LoVo (cell line): ENCODE measurements around the gene JSRP1.
"Not testable (repeated sequence)": the region's sequence is repeated elsewhere in the genome, so short reads cannot be mapped to it uniquely, and the experiment has no call there.

Source experiments
- DNase-seq: peaks from one replicate; pipeline ENCODE4 v3.0.0-alpha.2; 2016; ENCODE audit warnings: low spot score

Gene JSRP1

DNA sequence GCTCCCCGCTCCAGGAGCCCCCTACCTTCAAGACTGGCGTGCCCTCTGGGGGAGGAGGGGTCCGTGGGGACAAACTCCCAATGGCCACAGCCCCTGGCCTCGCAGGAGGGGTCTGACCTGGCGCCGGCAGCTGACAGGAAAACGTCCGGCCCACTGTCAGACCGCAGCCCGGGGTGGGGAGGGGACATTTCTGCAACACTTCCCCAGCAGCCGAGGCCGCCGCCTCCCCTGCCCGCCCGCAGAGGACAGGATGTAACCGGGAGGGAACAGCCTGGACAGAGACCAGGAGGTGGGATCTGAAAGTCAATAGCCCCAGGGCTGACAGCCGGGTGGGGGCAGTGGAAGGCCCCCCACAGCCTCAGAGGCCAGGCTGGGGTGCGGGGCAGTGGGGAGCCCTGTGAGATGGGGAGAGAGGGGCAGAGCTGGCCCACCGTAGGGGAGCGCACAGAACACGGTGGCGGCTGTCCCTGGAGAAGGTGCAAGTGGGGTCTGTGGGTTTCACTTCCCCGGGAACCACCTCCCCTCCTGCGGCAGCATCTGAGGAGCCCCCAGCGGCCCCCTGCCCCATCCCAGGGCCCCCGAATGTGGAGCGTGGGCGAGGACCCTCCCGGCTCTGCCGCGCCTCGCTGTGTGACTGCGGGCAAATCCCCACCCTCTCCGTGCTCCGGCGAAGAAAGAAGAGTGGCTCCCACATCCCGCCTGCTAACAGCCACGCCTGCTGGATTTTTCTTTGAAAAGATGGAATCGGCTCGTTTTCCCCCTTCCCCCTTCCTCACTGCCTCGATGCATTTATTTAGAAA, 26.0 kb upstream of the JSRP1 start, which contains the start of gene PEAK3:
TSS of gene PEAK3 (minus strand) at position 114 of the 800 bp plus-strand sequence. CDS start 1,244 bp downstream, outside the sequence.
- DNase-seq = no peak

DNA sequence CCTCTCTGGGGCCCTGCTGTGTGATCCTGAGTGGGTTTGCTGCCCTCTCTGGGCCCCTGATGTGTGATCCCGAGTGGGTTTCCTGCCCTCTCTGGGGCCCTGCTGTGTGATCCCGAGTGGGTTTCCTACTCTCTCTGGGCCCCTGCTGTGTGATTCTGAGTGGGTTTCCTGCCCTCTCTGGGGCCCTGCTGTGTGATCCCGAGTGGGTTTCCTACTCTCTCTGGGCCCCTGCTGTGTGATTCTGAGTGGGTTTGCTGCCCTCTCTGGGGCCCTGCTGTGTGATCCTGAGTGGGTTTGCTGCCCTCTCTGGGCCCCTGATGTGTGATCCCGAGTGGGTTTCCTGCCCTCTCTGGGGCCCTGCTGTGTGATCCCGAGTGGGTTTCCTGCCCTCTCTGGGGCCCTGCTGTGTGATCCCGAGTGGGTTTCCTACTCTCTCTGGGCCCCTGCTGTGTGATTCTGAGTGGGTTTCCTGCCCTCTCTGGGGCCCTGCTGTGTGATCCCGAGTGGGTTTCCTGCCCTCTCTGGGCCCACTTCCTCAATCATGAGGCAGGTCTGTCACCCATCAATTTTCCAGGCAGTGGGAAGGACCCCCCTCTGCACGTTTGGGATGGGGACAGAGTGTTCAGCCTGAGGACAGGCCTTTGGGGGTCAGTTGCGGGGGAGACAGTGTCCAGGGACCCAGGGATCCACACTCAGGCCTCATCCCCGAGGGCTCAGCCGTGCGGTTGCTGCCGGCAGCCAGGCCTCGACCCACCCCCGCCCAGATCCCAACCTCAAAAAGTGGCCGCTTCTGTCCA, 25.2 kb upstream of the JSRP1 start:
- DNase-seq = not testable (repeated sequence)

DNA sequence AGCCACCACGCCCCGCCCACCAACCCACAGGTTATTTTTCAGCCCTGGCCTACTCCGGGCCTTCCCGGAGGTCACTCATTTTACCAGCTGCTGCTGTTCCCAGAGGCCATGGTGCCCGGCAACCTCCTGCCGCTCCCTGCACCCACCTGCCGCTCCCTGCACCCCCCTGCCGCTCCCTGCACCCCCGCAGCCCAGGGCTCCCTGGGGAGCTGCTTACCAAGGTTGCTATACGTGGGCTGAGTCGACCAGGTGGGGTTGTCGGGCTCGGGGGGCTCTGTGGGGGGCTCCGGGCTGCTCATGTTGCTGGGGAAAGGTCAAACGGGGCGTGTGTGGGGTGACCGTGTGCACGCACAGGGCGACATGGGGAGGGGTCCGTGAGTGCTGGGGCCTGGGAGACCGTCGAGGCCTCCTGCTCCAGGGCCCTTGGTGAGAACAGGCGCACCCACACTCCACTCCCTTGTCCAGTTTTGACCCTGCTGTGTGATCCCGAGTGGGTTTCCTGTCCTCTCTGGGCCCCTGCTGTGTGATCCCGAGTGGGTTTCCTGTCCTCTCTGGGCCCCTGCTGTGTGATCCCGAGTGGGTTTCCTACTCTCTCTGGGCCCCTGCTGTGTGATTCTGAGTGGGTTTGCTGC, 24.5 kb upstream of the JSRP1 start:
- DNase-seq = no peak

DNA sequence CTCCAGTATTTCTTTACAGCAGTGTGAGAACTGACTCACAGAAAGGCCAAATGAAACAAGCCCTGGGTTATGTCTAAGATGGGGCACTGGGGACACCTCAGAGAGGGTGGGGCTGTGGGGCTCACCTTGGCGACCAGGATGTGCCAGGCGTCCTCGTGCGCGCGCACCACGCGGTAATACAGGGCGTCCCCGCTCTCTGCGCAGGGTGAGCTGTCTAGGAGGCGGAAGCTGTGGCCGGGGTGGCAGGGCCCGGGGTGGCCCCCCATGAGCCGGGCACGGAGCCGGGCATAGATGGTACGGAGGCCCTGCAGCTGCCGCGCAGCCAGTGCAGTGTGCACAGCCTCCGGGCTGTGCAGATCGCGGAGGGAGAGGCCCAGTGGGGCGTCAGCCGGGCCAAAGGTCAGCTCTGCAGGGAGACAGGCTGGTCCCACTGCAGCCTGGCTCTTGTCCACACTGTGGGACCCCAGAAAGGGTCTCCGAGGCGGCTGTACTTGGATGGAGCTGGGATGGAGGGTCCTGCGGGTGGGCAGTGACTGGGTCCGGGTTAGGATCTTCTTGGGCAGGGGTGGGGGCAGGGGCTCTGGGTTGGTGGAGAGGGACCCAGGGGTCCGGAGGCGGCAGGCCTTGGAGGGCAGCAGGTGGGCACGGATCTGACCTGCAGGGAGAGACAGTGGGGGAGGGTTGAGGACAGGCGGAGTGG, 22.4 kb upstream of the JSRP1 start:
- no peak for DNase-seq

DNA sequence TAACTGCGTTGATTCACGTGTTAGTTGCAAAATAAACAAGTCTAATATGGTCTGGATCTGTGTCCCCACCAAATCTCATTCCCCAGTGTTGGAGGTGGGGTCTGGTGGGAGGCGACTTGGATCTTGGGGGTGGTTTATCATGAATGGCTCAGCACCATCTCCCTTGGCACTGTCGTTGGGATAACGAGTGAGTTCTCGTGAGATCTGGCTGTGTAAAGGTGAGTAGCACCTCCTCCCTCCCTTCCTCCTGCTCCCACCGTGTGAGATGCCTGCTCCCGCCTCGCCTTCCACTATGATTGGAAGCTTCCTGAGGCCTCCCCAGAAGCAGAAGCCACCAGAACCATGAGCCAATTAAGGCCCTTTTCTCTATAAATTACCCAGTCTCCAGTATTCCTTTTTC, 20.9 kb upstream of the JSRP1 start:
- DNase-seq = no peak

DNA sequence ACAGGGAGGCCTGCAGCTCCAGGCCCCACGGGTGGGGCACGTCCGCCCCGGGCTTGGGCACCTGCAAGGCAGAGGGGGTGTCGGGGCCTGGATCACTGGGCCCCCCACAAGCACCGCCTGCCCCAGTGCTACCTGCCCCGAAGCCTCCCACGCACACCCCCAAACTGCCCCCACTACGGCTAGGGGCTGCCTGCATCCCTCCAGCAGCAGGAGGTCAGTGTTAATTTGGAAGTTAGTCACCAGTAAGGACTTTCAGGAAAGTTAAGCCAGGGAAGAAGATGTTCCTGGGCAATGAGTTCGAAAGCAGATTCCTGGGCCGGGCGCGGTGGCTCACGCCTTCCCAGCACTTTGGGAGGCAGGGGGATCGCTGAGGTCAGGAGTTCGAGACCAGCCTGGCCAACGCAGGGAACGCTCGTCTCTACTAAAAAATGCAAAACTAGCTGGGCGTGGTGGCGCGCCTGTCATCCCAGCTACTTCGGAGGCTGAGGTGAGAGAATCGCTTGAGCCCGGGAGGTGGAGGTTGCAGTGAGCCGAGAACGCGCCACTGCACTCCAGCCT, 20.3 kb upstream of the JSRP1 start:
- no peak for DNase-seq

DNA sequence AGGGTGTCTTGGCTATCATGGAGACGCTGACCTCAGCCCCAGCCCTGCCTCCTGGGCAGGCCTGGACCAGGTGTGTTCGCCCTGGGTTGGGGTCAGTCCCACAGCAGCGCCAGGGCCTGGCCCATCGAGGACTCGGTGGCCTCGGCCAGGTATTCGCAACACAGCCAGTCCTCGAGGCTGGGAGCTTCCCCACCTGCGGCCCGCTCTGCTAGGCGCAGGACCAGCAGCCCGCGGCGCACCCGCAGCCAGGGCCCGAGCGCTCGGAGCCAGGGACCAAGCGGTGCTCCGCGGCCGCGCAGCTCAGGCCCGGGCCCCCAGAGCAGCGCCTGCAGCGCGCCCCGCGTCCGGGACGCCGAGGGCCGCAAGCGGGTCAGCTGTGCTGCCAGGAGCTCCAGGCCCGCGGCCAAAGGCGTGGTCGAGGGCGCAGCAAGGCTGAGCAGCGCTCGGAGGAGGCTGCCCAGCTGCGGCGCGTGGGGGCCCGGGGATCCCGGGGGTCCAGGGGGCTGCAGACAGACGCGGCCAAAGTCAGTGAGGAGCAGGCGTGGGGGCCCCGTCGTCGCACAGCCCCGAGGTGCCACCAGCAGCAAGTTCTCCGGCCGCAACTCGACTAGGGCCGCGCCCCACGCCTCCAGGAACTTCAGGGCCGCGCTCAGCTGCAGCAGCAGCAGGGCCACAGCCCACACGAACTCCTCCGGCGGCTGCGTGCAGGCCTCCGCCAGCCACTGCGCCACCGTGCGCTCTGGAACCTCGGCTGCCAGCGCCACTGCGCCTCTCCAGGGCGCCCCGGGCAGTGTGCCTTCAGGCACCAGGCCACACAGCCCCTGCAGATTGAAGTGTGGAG, 19.6 kb upstream of the JSRP1 start:
- DNase-seq = no peak

DNA sequence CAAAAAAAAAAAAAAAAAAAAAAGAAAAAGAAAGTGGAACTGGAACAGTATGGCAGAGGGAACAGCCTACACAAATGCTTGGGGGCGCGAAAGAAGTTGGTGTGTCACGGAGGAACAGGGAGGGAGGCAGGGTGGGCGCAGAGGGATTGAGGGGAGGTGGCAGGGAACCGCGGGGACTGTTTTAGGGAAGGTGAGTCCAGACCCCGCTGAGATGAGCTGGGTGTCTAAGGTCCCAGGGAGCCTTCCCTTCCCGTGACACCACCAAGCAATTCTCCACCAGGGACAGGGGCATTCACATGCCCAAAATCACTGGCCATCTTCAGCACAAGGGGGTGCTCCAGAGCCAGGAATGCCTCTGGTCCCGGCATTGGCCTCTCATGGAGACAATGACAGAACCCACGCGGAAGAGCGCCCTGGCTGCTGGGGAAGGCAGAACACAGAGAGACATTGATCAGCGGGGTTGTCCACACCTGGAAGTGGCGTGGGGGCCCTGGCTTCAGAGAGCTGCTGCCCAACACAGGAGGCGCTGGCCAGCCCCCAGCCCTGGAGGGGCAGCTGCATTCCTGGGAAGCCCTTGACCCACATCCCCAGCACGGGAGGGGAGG, 18.8 kb upstream of the JSRP1 start:
- no peak for DNase-seq

DNA sequence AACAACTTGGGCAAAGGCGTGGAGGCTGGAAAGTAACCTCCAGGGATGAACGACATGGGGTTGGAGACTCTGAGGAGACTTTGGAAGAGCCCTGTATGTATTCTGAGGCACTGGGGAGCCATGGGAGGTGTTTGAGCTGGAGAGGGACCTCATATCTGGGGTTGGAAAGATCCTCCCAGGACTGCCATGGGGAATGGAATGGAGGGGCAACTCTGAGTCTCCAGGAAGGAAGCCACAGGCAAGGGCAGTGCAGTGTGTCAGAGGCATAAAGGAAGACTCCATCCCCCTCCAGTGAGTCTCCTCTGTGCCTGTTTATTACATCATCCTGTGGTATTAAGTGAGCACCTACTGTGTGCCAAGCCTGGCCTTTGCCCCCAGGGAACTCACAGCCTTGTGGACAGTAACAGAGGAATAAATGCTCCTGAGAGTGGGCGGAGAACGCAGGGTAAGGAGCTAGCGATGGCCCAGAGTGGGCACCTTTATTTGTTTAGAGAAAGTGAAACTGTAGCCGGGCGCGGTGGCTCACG, 18.0 kb upstream of the JSRP1 start:
- DNase-seq = no peak

DNA sequence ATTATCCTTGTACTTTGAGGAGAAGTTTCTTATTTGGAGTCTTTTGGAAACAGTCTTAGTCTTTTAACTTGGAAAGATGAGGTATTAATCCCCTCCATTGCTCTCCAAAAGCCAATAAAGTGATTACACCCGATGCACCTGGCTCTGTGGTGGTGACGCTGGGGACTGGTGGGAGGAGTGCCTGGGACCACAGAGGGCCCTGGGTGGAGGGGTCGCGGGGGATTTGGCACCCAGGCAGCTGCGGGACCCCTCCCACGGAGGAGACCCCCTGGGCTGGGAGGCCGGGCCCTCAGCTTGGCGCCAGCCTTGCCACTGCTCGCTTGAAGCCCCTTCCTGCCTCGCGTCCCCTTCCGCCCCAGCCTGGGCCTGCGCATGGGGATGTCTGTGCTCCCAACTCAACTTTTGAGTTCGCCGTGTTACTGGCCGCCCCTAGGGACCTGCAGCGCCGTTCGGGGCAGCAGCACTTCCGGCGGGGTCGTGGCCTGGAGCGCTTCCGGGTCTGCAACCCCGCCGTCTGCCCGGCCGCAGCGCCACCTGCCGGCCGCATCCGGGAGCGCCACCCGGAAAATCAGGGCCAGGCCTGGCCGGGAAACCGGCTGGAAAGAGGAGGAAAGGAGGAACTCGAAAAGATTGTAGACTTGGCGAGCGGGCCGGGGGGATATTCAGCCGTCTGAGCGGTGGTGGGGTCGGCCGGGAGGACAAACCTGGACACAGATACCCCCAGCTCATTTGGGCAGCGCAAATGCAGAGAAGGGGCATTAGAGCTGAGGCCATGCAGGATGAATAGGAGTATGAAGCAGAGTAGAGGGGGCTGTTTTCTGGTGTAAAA, 17.4 kb upstream of the JSRP1 start:
- peak; percentile 73 for DNase-seq

DNA sequence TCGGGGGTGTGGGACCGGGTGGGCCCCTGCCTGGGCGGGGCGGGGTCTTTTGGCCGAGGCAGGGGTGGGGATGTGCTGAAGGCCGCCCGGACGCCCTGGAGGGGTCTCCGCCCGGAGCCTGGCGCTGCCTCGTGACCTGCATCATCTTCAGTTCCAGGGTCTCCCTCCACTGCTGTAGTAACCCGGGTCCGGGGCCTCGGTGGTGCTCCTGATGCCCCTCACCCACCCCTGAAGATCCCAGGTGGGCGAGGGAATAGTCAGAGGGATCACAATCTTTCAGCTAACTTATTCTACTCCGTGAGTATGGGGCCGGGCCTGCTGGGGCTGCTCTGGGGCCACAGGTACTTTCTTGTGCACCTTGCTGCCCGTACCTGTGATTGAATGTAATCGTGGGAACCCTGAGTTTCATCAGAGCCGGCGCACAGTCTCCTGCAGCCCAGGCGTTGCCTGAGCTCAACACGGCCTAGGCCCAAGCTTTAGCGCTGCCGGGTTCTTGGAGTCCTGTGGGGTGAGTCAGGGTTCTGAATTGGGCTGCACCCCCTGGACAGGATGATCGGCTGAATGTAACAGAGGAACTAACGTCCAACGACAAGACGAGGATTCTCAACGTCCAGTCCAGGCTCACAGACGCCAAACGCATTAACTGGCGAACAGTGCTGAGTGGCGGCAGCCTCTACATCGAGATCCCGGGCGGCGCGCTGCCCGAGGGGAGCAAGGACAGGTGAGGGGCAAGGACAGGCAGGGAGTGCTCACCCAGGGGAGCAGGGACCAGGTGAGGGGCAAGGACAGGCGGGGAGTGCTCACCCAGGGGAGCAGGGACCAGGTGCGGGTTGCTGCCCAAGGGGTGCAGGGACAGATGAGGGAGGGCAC, 15.3 kb upstream of the JSRP1 start:
- DNase-seq = no peak

DNA sequence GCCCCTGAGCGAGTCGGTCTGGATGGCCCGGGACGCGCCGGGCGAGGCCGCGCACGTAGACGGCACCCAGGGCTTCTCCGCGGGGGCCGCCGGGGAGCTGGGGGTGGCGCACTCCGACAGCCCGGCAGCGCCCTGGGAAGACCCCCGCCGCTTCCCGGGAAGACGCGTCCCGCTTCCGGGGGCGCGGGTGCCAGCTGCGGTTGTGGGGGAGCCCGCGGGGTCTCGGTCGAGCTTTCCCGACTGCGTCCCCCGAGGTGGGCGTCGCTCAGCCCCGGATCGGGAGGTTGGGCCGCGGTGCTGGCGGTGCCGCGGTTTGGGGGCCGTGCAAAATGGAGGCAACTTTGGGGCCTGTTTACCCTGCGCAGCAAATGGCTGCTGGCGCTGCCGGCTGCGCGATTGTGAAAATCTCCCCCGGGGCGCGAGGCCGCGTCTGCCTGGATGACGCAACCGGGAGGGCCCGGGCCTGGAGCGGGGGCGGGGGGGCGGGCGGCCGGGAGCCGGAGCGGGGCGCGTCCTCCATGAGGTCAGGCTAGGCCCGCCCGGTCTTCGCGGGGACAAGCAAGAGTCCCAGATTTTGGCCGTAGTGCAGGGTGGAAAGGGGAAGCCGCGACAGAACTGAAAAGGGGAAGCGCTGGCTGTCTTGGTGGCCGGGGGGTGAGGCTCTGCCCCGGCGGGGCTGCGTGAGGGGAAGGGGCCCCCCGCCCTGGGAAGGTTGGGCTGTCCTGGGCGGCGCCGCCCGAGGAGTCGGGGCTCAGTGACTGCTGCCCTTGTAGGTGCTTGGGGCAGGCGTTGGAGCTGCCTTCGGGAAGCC, 14.4 kb upstream of the JSRP1 start:
- DNase-seq = peak; percentile 52

DNA sequence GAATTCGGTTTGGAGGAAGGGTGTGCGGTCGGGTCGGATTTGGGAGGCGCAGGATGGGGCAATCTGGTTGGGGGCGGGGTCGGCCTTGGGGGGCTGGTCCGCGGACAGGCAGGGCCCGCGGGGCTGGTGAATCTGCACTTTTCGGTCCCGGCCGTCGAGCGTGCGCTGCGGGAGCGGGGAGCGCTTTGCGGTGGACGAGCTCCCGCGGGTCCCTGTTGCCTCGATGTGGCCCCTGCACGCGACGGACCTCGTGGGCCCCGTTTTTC, 13.9 kb upstream of the JSRP1 start:
- DNase-seq = no peak

DNA sequence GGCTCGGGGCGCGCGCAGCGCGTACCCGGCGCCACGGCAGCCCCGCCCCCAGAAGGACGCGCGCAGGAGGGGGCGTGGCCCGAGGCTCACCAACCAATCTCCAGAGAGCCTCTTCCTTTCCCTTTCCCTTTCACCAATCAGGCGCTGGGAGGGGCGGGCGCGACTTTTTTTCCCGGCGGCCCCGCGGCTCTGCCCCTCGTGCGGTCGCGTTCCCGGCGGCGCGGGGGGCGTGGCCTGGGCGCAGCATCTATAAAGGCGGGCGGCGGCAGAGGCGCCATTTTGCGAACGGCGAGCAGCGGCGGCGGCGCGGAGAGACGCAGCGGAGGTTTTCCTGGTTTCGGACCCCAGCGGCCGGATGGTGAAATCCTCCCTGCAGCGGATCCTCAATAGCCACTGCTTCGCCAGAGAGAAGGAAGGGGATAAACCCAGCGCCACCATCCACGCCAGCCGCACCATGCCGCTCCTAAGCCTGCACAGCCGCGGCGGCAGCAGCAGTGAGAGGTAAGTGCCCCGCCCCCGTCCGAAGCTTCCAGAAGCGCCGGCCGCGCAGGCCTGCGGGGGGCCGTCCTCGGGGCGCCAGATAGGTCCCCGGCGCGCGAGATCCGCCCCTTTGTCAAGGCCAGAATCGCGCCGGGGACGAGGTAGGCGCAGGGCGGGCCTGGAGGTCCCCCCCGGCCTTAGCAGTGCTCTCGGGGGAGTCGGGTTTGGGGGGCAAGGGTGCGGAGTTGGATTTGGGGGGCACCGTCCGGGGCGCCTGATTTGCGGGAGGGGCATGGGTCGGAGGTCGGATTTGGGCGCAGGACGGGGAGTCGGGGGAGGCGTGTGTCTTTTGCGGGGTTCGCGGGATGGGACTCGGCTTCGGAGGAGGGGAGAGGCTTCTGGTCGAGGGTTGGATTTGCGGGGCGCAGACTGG, 13.3 kb upstream of the JSRP1 start:
- peak; percentile 97 for DNase-seq

DNA sequence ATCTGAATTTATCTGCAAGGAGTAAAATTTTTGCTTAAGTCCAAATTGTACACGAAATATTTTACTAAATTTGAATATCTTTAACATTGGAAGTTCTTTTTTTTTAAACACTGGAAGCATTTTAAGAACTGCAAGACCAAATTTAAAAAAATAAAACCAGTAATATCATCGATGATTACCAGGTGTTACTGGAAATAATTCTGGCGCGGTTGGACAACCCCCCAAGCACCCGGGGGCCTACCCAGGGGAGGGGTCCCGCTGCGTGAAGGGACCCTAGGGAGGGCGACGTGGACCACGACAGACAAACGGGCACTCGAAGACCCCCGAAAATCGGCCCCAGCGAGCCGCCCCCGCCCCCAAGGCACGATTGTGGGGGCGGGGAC, 12.6 kb upstream of the JSRP1 start:
- no peak for DNase-seq

DNA sequence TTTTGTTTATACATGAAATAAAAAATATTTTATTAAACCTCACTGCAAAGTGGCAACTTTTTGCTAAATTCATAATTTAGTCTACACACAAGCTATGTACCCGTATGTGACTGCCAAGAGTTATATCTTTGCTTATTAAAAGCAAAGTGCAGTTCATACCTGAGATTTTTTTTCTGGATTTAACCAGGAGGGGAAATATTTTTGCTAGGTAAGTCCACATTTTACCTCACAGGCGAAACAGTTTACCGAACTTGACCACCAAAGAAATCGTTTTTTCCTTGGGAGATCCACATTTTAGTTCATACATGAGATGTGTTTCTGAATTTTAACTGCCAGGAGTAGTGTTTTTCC, 12.2 kb upstream of the JSRP1 start:
- DNase-seq = no peak
